Omental fat pad (tissue), 4 donors: ENCODE data around the gene TFR2. TPM values are rescaled to one million over a fixed set of nuclear protein-coding genes. Genes with fewer than 3 reads are reported as not detected.
A peak's percentile ranks its signal among the peaks of the same experiment; 100 is the strongest.
"Not testable (repeated sequence)": the region's sequence is repeated elsewhere in the genome, so short reads cannot be mapped to it uniquely, and the experiment has no call there.

ENCODE experiments used
- ATAC-seq: fragments of 150-250 bp; one replicate; pipeline ENCODE4 v1.9.1; 2016; ENCODE audit warnings: mild to moderate bottlenecking, moderate library complexity; ENCODE audit not compliant: low FRiP score
- DNase-seq: peaks from one replicate; pipeline ENCODE4 v3.0.0-alpha.2; 2019; ENCODE audit warnings: low spot score
- total RNA-seq, 4 donors: library from RNA; depleted of rRNA; stranded (reverse); fragments of >200 nt; gene quantifications; one replicate each; pipeline ENCODE4 v1.1.0, GENCODE V29; 2016
- TF ChIP-seq, protein P1 (sequence below), 3 donors: fragments of 450-650 bp; IDR thresholded peaks; one replicate each; pipeline ENCODE4 v1.5.1; 2016 to 2017; ENCODE audit warnings: antibody characterized with exemption in 3 of 3, mild to moderate bottlenecking in 3 of 3, moderate library complexity in 2 of 3

The TFR2 gene
- total RNA-seq, 4 donors from 2014 or later = 0.60 TPM; not detected in 3

DNA sequence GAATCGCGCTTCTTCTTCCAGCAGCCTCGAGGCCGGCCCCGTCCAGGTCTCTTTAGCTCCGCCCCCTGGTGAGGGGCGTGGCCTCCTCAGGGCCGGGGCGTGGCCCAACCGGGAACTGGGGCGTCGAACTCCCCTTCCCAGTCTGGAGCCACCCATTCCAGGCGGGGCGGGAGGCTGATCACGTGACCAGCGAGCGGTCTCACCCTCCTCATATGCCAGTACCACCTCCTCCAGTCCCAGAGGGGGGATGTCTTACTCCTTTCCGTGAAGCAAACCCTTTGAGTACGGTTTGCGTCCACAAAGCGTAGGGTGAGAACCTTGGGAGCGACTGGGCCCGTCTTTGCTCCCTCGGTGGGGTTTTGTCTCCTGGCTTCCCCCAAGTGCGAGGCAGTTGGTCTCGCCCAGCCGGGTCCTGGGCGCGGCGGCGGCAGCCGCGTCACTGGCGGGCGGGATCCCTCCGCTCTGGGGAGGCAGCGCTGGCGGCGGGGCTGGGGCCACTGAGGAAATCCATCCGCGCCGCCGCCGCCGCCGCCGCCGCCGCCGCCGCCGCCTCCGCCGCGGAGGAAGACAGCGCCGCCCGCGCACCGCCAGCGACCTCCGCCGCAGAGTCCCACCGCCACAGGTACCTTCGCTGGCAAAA is 32.1 kb upstream of the TFR2 start, which contains the start of gene GNB2:
TSS of gene GNB2 (plus strand) at position 439 of the 640 bp plus-strand sequence. CDS start 2,526 bp downstream, outside the sequence.
- peak; percentile 93 for ATAC-seq
- peak; percentile 98 for DNase-seq
- TF ChIP-seq, protein P1, sequence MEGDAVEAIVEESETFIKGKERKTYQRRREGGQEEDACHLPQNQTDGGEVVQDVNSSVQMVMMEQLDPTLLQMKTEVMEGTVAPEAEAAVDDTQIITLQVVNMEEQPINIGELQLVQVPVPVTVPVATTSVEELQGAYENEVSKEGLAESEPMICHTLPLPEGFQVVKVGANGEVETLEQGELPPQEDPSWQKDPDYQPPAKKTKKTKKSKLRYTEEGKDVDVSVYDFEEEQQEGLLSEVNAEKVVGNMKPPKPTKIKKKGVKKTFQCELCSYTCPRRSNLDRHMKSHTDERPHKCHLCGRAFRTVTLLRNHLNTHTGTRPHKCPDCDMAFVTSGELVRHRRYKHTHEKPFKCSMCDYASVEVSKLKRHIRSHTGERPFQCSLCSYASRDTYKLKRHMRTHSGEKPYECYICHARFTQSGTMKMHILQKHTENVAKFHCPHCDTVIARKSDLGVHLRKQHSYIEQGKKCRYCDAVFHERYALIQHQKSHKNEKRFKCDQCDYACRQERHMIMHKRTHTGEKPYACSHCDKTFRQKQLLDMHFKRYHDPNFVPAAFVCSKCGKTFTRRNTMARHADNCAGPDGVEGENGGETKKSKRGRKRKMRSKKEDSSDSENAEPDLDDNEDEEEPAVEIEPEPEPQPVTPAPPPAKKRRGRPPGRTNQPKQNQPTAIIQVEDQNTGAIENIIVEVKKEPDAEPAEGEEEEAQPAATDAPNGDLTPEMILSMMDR (IDR thresholded peaks at IDR 0.05) = no peak

DNA sequence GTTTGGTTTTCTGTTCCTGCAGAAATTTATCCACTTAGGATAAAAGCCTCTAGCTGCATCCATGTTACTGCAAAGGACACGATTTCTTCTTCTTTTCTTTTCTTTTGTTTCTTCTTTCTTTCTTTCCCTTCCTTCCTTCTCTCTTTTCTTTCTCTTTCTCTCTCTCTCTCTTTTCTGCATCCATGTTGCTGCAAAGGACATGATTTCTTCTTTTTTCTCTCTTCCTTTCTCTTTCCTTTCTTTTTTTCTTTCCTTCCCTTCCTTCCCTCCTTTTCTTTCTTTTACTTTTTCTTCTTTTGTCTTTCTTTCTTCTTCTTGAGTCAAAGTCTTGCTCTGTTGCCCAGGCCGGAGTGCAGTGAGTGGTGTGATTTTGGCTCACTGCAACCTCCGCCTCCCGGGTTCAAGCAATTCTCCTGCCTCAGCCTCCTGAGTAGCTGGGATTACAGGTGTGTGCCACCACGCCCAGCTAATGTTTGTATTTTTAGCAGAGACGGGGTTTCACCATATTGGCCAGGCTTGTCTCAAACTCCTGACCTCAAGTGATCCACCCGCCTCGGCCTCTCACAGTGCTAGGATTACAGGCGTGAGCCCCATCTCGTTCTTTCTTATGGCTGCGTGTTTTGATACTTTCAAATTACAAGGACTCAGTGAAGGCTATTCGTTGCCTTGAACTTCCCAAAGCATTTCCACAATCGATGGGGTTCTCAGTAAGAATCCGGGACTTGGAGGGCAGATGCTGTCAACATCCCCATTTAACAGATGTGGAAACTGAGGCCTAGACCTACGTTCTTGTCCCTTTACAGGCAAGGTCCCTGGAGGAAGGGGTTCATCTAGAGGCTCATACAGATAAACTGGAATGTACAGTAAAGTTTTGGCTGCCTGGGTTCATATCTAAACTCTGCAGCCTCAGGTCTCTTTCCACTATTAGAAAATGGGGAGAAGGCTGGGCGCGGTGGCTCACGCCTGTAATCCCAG is 30.3 kb upstream of the TFR2 start:
- TF ChIP-seq, protein P1 (IDR thresholded peaks at IDR 0.05) = no peak
- ATAC-seq = no peak
- no peak for DNase-seq

DNA sequence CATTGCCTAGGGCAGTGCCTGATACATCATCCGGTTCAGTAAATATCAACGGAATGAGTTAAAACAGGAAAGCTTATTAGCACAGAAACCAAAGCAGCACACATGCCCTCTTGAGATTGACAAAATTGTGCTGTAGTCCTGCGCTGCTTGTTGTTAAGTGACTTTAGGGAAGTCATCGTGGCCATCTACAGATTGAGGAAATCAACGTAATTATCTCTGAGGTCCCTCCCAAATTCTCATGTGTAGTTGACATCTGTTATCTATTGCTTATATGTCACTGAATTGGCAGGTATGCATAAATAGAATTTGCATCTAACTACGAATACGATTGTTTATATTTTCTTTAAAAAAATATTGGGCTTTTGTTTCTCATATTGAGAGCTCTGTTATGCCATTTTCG is 28.7 kb upstream of the TFR2 start:
- TF ChIP-seq, protein P1 (IDR thresholded peaks at IDR 0.05) = no peak
- ATAC-seq (no peak), DNase-seq (no peak)

DNA sequence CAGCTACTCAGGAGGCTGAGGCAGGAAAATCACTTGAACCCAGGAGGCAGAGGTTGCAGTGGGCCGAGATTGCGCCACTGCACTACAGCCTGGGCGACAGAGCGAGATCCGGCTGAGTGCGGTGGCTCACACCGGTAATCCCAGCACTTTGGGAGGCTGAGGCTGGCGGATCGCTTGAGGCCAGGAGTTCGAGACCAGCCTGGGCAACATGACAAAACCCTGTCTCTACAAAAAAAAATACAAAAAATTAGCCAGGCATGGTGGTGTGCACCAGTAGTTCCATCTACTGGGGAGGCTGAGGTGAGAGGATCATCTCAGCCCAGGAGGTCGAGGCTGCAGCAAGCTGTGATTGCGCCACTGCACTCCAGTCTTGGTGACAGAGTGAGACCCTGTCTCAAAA is 27.8 kb upstream of the TFR2 start:
- DNase-seq, ATAC-seq: not testable (repeated sequence)

DNA sequence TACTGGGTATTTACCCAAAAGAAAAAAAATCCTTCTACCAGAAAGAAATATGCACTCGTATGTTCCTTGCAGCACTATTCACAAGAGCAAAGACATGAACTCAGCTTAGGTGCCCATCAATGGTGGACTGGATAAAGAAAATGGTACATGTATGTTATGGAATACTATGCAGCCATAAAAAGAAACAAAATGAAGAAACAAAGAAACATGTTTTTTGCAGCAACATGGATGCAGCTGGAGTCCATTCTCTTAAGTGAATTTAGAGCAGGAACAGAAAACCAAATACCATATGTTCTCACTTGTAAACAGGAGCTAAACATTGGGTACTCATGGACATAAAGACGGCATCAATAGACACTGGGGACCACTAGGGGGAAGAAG is 26.7 kb upstream of the TFR2 start:
- no peak for ATAC-seq
- no peak for DNase-seq
- TF ChIP-seq, protein P1 (IDR thresholded peaks at IDR 0.05) = no peak

DNA sequence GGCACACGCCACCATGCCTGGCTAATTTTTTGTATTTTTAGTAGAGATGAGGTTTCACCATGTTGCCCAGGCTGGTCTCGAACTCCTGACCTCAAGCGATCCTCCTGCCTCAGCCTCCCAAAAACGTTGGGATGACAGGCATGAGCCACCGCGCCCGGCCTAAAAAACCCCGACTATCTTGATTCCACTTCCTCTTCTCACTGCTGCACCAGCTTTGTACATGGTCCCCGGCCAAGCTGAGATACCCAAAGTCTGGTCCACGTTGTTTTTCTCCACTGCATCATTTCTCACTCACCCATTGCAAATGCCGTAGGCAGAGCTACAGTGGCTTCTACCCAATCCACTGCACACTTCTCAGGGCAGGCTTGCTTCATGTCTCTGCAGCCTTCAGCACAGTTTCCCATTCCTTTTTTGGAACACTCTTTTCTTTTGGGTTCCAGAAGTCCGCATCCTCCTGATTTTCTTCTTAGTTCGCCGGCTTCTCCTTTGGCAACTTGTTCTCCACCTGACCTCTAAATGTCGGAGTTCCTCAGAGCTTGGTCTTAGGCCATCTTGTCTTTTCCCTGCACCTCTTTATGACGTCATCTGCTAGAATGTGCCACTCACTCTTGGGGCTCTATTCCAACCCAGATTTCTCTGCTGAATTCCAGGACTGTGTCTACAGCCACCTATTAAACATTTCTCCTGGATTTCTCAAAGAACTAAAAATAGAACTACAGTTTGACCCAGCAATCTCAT is 26.1 kb upstream of the TFR2 start:
- ATAC-seq = no peak
- DNase-seq = no peak
- TF ChIP-seq, protein P1 (IDR thresholded peaks at IDR 0.05) = no peak

DNA sequence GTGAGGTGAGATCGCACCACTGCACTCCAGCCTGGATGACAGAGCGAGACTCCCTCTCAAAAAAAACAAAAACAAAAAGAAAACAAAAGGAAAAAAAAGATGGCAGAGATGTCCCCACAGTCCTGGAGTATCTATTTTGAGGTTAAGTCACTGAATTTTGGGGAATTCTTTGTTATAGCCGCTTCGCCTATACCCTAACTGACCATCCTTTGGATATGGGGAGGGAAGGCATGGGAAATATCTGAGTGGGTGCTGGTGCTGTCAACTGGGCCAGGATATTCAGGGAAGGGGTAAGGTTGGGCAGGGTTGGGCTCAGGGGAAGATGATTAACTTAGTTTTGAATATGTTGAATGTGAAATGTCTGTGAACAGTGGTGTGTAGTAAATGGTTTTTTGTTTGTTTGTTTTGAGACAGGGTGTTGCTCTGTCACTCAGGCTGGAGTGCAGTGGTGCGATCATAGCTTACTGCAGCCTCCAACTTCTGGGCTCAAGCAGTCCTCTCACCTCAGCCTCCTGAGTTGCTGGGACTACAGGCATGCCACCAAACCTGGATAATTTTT is 23.9 kb upstream of the TFR2 start:
- DNase-seq = no peak
- ATAC-seq = no peak

DNA sequence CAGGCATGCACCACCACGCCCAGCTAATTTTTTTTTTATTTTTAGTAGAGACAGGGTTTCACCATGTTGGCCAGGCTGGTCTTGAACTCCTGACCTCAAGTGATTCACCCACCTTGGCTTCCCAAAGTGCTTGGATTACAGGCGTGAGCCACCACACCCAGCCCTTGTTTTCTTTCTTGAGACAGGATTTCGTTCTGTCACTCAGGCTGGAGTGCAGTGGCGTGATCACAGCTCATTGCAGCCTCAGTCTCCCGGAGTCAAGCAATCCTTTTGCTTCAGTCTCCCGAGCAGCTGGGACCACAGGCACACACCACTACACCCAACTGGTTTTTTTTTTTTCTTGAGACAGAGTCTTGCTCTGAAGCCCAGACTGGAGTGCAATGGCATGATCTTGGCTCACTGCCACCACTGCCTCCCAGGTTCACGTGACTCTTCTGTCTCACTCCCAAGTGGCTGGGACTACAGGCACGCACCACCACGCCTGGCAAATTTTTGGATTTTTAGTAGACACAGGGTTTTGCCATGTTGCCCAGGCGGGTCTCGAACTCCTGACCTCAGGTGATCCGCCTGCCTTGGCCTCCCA is 20.9 kb upstream of the TFR2 start:
- DNase-seq, ATAC-seq: not testable (repeated sequence)

More for the DNA sequence above, 23.9 kb upstream of the TFR2 start:
- TF ChIP-seq, protein P1 (IDR thresholded peaks at IDR 0.05) = no peak
